NCI-H2029 treated with DMSO at 0.1 percent for 48 hours (cell line): Measurements from ENCODE around the gene CSRNP3.
"Not testable (repeated sequence)": the region's sequence is repeated elsewhere in the genome, so short reads cannot be mapped to it uniquely, and the experiment has no call there.

Experiments
- DNase-seq: peaks from one replicate; lab custom pipeline; 2025; lab: John Stamatoyannopoulos, UW

The CSRNP3 gene

DNA sequence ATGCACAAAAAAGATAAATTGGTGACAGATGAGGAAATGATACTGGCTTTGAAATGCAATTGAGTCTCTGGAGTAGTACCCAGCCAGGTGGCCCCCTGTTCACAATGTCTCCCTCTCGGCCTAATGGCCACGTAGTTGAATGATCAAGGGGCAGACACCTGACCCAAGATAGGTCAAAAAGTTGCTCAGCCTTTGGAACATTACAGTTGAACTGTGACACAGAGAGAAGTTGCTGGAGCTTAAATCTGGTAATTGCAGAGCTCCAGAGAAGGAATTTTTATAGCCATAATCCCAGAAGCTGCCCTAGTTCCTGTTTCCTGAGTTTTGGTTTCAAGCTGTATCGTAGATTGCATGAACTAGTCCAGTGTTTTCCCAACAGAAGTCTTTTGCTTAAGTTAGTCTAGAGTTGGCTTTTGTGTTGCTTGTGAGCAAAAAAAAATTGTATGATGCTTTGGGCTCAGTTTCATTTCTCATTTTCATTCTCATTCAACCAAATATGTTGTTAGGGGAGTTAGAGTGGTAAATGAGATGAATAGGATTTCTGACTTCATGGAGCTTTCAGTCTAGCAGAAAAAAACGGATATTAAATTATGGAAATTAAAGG, 117.9 kb downstream of the CSRNP3 start:
- DNase-seq: no peak

GRCh38 chr2:165590999-165591398, 121.5 kb downstream of the CSRNP3 start:
- DNase-seq: not testable (repeated sequence)

DNA sequence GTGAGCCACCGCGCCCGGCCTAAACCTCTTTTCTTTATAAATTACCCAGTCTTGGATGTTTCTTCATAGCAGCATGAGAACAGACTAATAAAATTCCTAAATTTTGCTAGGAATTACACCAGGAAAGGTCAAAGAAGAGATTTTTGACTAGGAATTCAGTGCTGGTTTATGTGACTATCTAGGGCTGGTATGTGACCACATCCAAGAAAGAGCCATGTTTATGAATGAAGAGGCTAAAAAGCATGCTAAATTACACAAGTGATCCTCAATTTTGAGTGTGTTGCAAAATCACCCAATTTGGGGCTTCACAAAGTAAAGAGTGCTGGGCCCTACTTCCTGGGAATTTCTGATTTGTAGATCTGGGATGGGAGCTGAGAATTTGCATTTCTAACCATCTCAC, 123.6 kb downstream of the CSRNP3 start:
- DNase-seq: no peak

DNA sequence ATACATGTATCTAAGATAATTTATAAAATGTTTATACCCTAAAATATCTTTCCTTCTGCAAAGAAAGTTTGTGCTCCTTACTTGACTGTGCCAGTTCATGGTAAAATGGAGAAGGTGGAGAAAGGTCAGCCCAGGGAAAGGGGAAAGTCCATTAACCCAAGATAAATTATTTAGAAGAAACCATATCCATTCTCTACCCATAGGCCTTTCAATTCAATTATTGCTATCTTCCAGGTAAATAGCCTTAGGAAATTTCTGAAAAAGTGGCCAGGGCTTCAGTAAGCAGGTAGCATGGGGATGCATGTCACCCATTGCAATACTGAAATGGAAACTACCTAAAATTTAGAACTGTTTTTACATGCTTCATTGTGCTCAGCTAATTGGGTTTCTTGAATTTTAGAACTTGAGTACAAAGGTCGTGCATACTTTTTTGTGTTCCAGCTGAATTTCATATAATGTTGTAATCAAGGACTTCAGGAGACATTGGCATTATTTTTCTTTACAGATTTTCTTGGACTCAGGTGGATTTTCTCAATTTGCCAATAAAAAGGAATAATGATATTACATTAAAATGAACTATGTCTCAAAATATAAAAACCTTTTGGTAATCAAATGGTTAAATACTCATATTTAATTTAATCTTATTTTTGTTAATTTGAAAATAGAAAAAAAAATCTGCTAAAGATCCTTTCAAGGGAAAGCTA, 124.9 kb downstream of the CSRNP3 start:
- no peak for DNase-seq

GRCh38 chr2:165594935-165595255, 125.4 kb downstream of the CSRNP3 start:
- DNase-seq: no peak

DNA sequence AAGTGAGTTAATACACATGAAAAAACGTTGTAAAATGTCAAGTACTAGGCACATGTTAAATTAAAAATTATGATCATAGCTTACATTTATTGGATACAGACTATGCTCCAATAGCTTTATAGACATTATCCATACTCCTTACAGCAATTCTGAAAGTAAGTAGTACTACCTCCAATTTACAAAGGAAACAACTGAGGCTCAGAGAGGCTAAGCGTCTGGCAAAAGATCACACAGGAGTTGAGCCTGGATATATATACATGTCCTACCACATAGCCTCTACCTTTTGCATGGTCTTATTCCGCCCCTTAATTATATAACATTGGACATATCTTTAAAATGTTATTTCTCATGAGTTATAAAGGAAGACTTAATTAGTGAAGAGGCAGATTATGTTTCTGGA, 127.3 kb downstream of the CSRNP3 start:
- no peak for DNase-seq

DNA sequence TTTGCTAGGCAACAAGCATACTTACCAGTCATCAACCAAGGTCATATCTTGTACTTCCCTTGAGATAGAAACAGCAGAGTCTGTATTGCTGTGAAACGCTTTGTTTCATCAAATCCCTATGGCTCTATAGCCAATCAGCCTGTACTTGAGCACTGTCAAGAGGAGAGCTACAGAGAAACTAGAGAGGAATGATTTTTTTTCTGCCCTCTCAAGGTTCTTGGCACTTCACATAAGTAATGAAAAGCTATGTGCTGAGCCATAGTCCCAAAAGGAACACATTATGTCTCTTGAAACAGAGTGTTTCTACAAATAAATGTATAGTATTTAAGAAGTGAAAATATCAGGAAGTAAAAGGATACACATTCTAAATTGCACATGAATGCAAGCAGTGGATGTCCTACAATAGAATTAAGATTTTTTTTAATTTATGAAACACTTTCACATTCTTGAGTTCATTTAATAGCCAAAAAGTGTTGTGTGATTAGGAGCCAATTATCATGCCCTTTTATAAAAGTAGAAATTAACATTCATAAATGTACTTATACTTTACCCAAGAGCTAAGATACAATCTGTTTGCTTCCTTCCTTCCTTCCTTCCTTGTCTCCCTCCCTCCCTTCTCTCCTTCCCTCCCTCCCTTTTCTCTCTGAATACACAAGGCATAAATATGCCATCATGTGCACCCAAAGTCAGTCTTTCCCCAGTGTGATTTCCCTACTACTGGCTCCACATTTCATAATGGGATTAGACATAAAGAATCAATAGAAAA, 131.8 kb downstream of the CSRNP3 start:
- no peak for DNase-seq

DNA sequence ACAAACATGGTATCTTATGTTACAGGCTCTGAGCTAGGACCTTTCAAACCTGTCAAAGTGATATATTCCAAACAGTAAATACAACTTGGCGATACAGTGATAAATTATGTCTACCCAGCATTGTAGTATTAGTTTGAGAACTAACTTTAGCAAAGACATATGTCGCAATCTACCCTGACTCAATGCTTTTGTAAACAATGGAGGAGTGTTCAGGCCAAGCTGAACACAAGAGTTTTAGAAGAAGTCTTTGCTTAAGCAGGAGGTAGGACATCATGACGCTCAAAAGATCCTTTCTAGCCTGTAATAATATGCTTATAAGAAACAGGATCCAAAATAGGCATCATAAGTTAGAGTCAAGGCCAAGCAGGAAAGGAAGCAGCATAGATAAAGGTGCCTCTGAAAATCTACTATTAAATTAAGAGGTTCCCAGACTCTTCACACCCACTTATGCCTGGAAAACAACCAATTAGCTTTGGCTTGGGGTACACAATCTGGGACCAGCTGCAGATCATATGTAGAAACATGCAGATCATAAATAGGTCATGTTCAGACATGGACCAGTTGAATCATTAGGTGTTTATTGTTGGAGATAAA, 132.5 kb downstream of the CSRNP3 start:
- no peak for DNase-seq

- no peak for DNase-seq
These were observed 140.2 kb downstream of the CSRNP3 start for GRCh38 chr2:165609672-165610071.

DNA sequence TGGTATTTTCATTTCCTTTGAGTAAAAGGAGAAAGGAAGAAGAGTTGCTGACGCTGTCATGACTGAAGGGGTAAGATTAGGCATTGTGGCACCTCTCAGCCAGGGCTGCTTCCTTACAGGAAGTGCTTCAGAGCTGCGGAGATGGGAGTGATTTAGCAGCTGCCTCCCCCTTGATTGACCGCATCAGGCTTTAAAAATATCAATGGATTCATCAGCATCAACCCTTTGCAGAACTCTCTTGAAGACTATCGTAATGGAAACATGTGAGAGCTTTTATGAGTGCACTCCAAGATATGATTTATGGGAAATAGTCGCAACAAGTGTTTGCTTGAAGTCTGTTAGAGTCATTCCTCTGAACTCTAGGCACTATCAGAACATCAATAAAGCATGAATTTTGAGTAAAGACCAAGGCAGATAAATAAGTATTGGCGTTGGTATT, 141.1 kb downstream of the CSRNP3 start:
- no peak for DNase-seq

DNA sequence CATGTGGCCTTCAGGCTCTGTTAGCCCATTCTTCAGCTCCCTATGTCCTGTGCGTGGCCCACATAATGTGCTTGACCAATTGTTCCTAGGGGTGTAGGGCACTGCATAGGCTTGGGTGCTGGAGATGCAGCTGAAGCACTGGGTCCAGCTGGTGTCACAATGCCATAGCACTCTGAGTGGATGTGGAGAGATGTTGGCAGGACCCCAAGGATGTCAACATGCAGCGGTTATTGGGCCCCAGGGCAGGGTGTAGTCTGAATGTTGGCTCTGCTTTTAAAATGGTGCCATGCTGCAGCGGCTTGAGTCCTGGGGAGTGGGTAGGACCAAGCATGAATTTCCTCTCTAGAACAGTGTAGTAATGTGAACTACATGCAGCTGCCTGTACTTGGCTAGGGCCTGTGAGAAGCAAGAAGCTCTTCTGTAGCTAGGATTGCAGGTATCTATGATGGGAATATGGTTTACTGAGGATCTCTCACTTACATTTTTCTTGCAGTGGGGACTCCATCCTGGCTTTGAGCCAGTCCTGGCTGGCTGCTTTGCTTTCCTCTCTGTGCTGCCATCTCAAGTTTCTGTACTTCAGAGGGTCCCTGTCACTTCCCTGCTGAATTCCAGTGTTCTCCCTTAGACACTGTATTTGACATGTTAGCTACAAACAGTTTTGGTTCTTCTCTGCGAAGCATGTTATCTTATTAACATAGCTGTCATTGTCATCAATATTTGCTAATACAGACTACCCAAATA, 148.4 kb downstream of the CSRNP3 start:
- peak; percentile 93 for DNase-seq

- DNase-seq: no peak
These were observed 149.3 kb downstream of the CSRNP3 start for GRCh38 chr2:165618806-165619205.

DNA sequence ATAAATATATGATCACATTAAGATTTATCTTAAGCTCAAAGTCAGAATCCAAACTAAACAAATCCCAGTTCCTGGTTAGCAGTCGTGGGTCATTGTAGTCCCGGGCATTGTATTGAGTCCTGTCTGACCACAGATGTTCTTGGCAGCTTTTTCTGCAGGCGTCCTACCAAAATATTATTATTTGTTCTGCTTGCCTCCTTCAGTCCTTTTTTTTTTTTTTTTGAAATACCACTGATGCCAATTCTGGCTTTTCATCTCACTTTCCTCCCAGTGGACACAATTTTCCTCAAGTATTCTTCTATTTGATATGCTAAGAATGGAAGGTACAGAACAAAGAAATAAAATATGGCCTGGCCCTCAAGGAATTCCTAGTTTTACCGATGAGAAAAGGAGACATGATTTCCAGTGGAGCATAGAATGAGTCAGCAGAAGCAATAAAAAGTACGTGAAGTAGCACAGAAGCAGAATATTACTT, 151.6 kb downstream of the CSRNP3 start:
- DNase-seq: peak; percentile 11

DNA sequence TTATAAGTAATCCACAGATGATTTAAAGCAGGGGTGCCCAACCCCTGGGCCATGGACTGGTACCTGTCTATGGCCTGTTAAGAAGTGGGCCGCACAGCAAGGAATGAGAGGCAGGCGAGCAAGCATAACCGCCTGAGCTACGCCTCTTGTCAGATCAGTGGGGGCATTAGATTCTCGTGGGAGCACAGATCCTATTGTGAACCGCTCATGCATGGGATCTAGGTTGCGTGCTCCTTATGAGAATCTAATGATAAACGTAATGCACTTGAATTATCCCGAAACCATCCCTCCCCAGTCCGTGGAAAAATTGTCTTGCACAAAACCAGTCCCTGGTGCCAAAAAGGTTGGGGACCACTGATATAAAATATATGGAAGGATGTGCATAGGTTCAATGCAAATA, 153.7 kb downstream of the CSRNP3 start:
- DNase-seq: no peak

- DNase-seq: no peak
These were observed 154.4 kb downstream of the CSRNP3 start for GRCh38 chr2:165623783-165624469.

GRCh38 chr2:165624470-165624800, 154.9 kb downstream of the CSRNP3 start:
- no peak for DNase-seq

- no peak for DNase-seq
These were observed 158.0 kb downstream of the CSRNP3 start for GRCh38 chr2:165627470-165627869.

DNA sequence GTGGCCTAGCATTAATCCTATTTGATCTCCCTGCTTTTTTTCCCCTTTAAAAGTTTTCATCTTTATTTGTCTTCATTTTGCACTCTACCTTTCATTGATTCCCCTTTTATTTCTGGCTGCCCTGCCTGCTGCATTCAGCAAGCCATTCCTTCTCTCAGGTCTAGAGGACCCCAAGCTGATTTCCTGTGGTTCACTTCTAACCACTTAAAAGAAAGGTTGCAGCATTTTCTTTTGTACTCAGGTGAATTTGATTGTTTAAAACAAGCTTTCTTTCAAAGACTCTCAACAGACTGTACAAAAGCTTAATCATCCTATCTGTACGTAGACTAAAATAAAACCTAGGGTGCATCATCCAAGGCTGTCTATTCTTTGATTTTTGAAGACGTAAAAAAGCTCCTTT, 160.3 kb downstream of the CSRNP3 start:
- no peak for DNase-seq

- DNase-seq: no peak
These were observed 160.7 kb downstream of the CSRNP3 start for GRCh38 chr2:165630236-165630635.

- peak; percentile 67 for DNase-seq
These were observed 161.6 kb downstream of the CSRNP3 start for GRCh38 chr2:165631089-165631488.

DNA sequence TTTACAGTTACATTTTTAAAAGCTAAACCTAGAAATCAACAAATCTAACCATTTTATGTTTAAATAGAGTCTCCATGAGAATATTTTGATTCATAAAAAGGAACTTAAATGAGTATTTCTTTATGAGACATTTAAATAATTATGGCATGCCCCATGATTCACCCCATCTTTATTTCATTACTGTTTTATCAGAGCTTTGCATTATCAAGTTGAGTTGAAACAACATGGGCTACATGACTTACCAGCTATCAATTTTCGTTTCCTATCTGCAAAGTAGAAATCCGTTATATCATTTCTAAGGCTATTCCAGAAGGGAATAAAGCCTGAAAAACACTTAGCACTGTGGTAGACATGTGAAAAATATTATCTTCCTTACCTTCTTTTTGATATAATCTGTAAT, 163.1 kb downstream of the CSRNP3 start:
- no peak for DNase-seq

DNA sequence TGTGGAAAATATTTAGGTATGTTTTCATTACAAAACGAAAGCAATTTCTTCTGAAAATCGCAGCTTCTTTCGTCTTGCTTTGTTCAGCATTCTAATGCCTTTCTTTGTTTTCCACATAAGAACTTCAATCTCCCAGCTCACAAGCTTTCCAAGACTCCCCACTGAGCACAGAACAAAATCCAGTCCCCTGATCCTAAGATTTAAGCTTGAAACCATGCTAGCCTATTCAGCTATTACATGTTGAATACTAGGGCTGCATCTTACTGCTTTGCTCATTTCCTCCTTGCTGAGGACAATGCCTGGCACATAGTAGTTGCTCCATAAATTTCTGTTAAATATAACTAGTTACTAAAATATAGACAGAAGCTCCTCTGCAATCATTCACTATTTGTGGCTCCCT, 163.9 kb downstream of the CSRNP3 start:
- no peak for DNase-seq
